ENCODE data around the gene IGF1R.

GRCh38 chr15:98717371-98717770 is 69.0 kb downstream of the IGF1R start:
- TF ChIP-seq CTCF (IDR thresholded peaks at IDR 0.05) (no peak), POLR2A (IDR thresholded peaks at IDR 0.05) (no peak), POLR2AphosphoS5 (IDR thresholded peaks at IDR 0.05) (no peak), EP300 (IDR thresholded peaks at IDR 0.05; ENCODE audit: low read depth) (no peak)

Measured in transverse colon (tissue), 4 donors.